AG10803 (cell line): ENCODE results near the gene BCAS3.
"Not testable (repeated sequence)": the region's sequence is repeated elsewhere in the genome, so short reads cannot be mapped to it uniquely, and the experiment has no call there.

Experiments used
- DNase-seq: peaks from one replicate; pipeline ENCODE4 v3.0.0; 2010; ENCODE audit warnings: low read depth
- H3K4me3 ChIP-seq: 2 replicates; pipeline ENCODE4 v1.5.1; 2011; ENCODE audit warnings: mild to moderate bottlenecking, low read length, control low read depth
- CTCF ChIP-seq: conservative IDR thresholded peaks from 2 replicates; pipeline ENCODE4 v1.5.1; 2011; ENCODE audit warnings: mild to moderate bottlenecking, low read length, control low read depth, inconsistent platforms

BCAS3 gene

GRCh38 chr17:61023996-61024395 lies 346.3 kb downstream of the BCAS3 start:
- no peak overlapping the region for H3K4me3 ChIP-seq
- DNase-seq, result no peak
- TF ChIP-seq CTCF, result no peak

GRCh38 chr17:61026818-61027217 lies 349.2 kb downstream of the BCAS3 start:
- H3K4me3 ChIP-seq, result no peak overlapping the region
- no peak for TF ChIP-seq CTCF
- no peak for DNase-seq

- H3K4me3 ChIP-seq, result no peak overlapping the region
- TF ChIP-seq CTCF, result no peak
- DNase-seq, result no peak
These were observed 351.5 kb downstream of the BCAS3 start for GRCh38 chr17:61029181-61029580.

- no peak for DNase-seq
These were observed 363.0 kb downstream of the BCAS3 start for GRCh38 chr17:61040666-61041065.

GRCh38 chr17:61042348-61042747 lies 364.7 kb downstream of the BCAS3 start:
- DNase-seq, result not testable (repeated sequence)

More at GRCh38 chr17:61040666-61041065, 363.0 kb downstream of the BCAS3 start:
- TF ChIP-seq CTCF, result no peak
- H3K4me3 ChIP-seq, result no peak overlapping the region

GRCh38 chr17:61047515-61047914 lies 369.9 kb downstream of the BCAS3 start:
- TF ChIP-seq CTCF, result no peak
- no peak for DNase-seq
- H3K4me3 ChIP-seq, result no peak overlapping the region

More at GRCh38 chr17:61042348-61042747, 364.7 kb downstream of the BCAS3 start:
- H3K4me3 ChIP-seq, result not testable (repeated sequence)

GRCh38 chr17:61048376-61049106 lies 370.9 kb downstream of the BCAS3 start:
- TF ChIP-seq CTCF, result no peak
- DNase-seq, result no peak
- no peak overlapping the region for H3K4me3 ChIP-seq
